Mesendoderm (in vitro differentiated cells): ENCODE data around the gene GAGE10.
A peak's percentile ranks its signal among the peaks of the same experiment; 100 is the strongest.

Experiments used
- DNase-seq: peaks from one replicate; pipeline ENCODE4 v3.0.0; 2013
- H2AK5ac ChIP-seq: 2 replicates; pipeline ENCODE4 v1.6.1; 2013; ENCODE audit warnings: low read length, inconsistent platforms
- H2BK120ac ChIP-seq: 2 replicates; pipeline ENCODE4 v1.6.1; 2013; ENCODE audit warnings: low read depth, mild to moderate bottlenecking, low read length, moderate library complexity, mixed read lengths
- H2BK15ac ChIP-seq: replicated peaks from 2 replicates; pipeline ENCODE4 v1.6.1; 2013; ENCODE audit warnings: low read depth, mild to moderate bottlenecking, moderate library complexity
- H2BK5ac ChIP-seq: 2 replicates; pipeline ENCODE4 v1.6.1; 2013; ENCODE audit warnings: low read length, inconsistent platforms
- H3K18ac ChIP-seq: 2 replicates; pipeline ENCODE4 v1.6.1; 2013; ENCODE audit warnings: mild to moderate bottlenecking, low read length, mixed read lengths
- H3K23ac ChIP-seq: one replicate; pipeline ENCODE4 v1.6.1; 2013; ENCODE audit warnings: low read length
- H3K27ac ChIP-seq: 2 replicates; pipeline ENCODE4 v1.5.1; 2013; ENCODE audit warnings: low read depth, mild to moderate bottlenecking, inconsistent platforms, low read length, moderate library complexity
- H3K27me3 ChIP-seq: 2 replicates; pipeline ENCODE4 v1.6.1; 2013; ENCODE audit warnings: low read length, control low read depth, mild to moderate bottlenecking, inconsistent platforms; ENCODE audit not compliant: insufficient read depth, poor library complexity
- H3K36me3 ChIP-seq: 2 replicates; pipeline ENCODE4 v1.6.1; 2013; ENCODE audit warnings: low read length, inconsistent platforms; ENCODE audit not compliant: control insufficient read depth, insufficient read depth
- H3K4ac ChIP-seq: one replicate; pipeline ENCODE4 v1.6.1; 2013; ENCODE audit warnings: low read depth, mild to moderate bottlenecking, low read length, moderate library complexity
- H3K4me1 ChIP-seq: 2 replicates; pipeline ENCODE4 v1.6.1; 2013; ENCODE audit warnings: low read depth, low read length, inconsistent platforms; ENCODE audit not compliant: control insufficient read depth
- H3K4me2 ChIP-seq: 2 replicates; pipeline ENCODE4 v1.6.1; 2013; ENCODE audit warnings: low read length
- H3K4me3 ChIP-seq: 2 replicates; pipeline ENCODE4 v1.5.1; 2013; ENCODE audit warnings: mild to moderate bottlenecking, low read length
- H3K56ac ChIP-seq: one replicate; pipeline ENCODE4 v1.6.1; 2013; ENCODE audit warnings: low read length
- H3K79me1 ChIP-seq: 2 replicates; pipeline ENCODE4 v1.6.1; 2013; ENCODE audit warnings: low read length, inconsistent platforms
- H3K79me2 ChIP-seq: 2 replicates; pipeline ENCODE4 v1.6.1; 2013; ENCODE audit warnings: mild to moderate bottlenecking, low read length; ENCODE audit not compliant: control insufficient read depth, insufficient read depth
- H3K9ac ChIP-seq: 2 replicates; pipeline ENCODE4 v1.6.1; 2013; ENCODE audit warnings: low read length, inconsistent platforms
- H4K5ac ChIP-seq: one replicate; pipeline ENCODE4 v1.6.1; 2013; ENCODE audit warnings: low read length
- H4K8ac ChIP-seq: one replicate; pipeline ENCODE4 v1.6.1; 2013; ENCODE audit warnings: low read depth, mild to moderate bottlenecking, control low read depth, low read length, moderate library complexity
- WGBS: extraction: QIAGEN DNeasy Blood & Tissue Kit; methylation state at CpG from one replicate; pipeline ENCODE4 v1.1.7; 2013; ENCODE audit warnings: low lambda C conversion rate, missing lambda C conversion rate; ENCODE audit not compliant: insufficient coverage; ENCODE audit errors: extremely low coverage; 5-methylcytosine and 5-hydroxymethylcytosine counted together

The GAGE10 gene

GRCh38 chrX:49278081-49278480, 25.4 kb upstream of the GAGE10 start:
- H3K79me1 ChIP-seq: no peaks in the 10 kb centered on the region
- H3K18ac ChIP-seq: no peak overlapping the region
- H3K4me2 ChIP-seq: no peak overlapping the region
- no peak overlapping the region for H3K4ac ChIP-seq
- H3K56ac ChIP-seq: no peak overlapping the region
- H3K9ac ChIP-seq: no peak overlapping the region
- no peaks in the 10 kb centered on the region for H3K79me2 ChIP-seq
- no peak overlapping the region for H3K4me3 ChIP-seq
- no peak overlapping the region for H2BK5ac ChIP-seq
- no peaks in the 10 kb centered on the region for H3K27me3 ChIP-seq
- no peak overlapping the region for H2BK120ac ChIP-seq
- H3K23ac ChIP-seq: no peak overlapping the region
- H2BK15ac ChIP-seq: no peak overlapping the region
- WGBS: no CpG with 5 or more reads among the region's 3 CpGs
- no peak overlapping the region for H2AK5ac ChIP-seq
- H3K27ac ChIP-seq: no peak overlapping the region
- DNase-seq: no peak
- H4K8ac ChIP-seq: no peak overlapping the region
- H3K36me3 ChIP-seq: no peaks in the 10 kb centered on the region
- no peaks in the 10 kb centered on the region for H3K4me1 ChIP-seq
- H4K5ac ChIP-seq: no peak overlapping the region

- Histone ChIP-seq H4K8ac (no peak overlapping the region), H2BK15ac (no peak overlapping the region), H3K4me1 (no peaks in the 10 kb centered on the region), H3K27me3 (no peaks in the 10 kb centered on the region), H3K79me2 (no peaks in the 10 kb centered on the region), H3K18ac (no peak overlapping the region), H3K23ac (no peak overlapping the region), H3K9ac (no peak overlapping the region), H3K4me2 (no peak overlapping the region), H3K27ac (no peak overlapping the region), H2BK5ac (no peak overlapping the region), H3K36me3 (no peaks in the 10 kb centered on the region), H2AK5ac (no peak overlapping the region), H3K4ac (no peak overlapping the region), H3K4me3 (no peak overlapping the region), H2BK120ac (no peak overlapping the region), H4K5ac (no peak overlapping the region), H3K56ac (no peak overlapping the region), H3K79me1 (no peaks in the 10 kb centered on the region)
- WGBS: no CpG with 5 or more reads among the region's 11 CpGs
- peak; percentile 81 for DNase-seq
Observed at GRCh38 chrX:49282647-49283011, 20.8 kb upstream of the GAGE10 start.

- no peaks in the 10 kb centered on the region for H3K4me1 ChIP-seq
- no peaks in the 10 kb centered on the region for H3K79me1 ChIP-seq
- DNase-seq: no peak
- no peak overlapping the region for H3K4me3 ChIP-seq
- H4K5ac ChIP-seq: no peak overlapping the region
- no peak overlapping the region for H3K18ac ChIP-seq
- no peaks in the 10 kb centered on the region for H3K79me2 ChIP-seq
- no peak overlapping the region for H2BK15ac ChIP-seq
- no peak overlapping the region for H2BK120ac ChIP-seq
- no peak overlapping the region for H3K9ac ChIP-seq
- no peak overlapping the region for H2BK5ac ChIP-seq
- no peak overlapping the region for H3K4me2 ChIP-seq
- H3K4ac ChIP-seq: no peak overlapping the region
- no peak overlapping the region for H3K23ac ChIP-seq
- H3K27me3 ChIP-seq: no peaks in the 10 kb centered on the region
- no peak overlapping the region for H4K8ac ChIP-seq
- H2AK5ac ChIP-seq: no peak overlapping the region
- no CpG with 5 or more reads among the region's 3 CpGs for WGBS
- no peaks in the 10 kb centered on the region for H3K36me3 ChIP-seq
- no peak overlapping the region for H3K27ac ChIP-seq
- no peak overlapping the region for H3K56ac ChIP-seq
Observed at GRCh38 chrX:49284212-49284611, 19.2 kb upstream of the GAGE10 start.

GRCh38 chrX:49286136-49286535, 17.3 kb upstream of the GAGE10 start:
- Histone ChIP-seq H4K5ac (no peak overlapping the region), H3K27ac (no peak overlapping the region), H3K18ac (no peak overlapping the region), H3K9ac (no peak overlapping the region), H2BK120ac (no peak overlapping the region), H3K79me1 (no peaks in the 10 kb centered on the region), H3K79me2 (no peaks in the 10 kb centered on the region), H4K8ac (no peak overlapping the region), H3K4me3 (no peak overlapping the region), H3K23ac (no peak overlapping the region), H2AK5ac (no peak overlapping the region), H3K56ac (no peak overlapping the region), H3K36me3 (no peaks in the 10 kb centered on the region), H2BK15ac (no peak overlapping the region), H3K4ac (no peak overlapping the region), H3K27me3 (no peaks in the 10 kb centered on the region), H3K4me1 (no peaks in the 10 kb centered on the region), H3K4me2 (no peak overlapping the region), H2BK5ac (no peak overlapping the region)
- DNase-seq: no peak
- WGBS: no CpG with 5 or more reads among the region's 18 CpGs

GRCh38 chrX:49286581-49286980, 16.9 kb upstream of the GAGE10 start:
- no CpG with 5 or more reads among the region's 4 CpGs for WGBS
- H3K27ac ChIP-seq: no peak overlapping the region
- no peak overlapping the region for H3K18ac ChIP-seq
- H3K4me3 ChIP-seq: no peak overlapping the region
- no peak overlapping the region for H3K4ac ChIP-seq
- H3K9ac ChIP-seq: no peak overlapping the region
- no peak overlapping the region for H2AK5ac ChIP-seq
- no peaks in the 10 kb centered on the region for H3K79me1 ChIP-seq
- DNase-seq: no peak
- no peak overlapping the region for H4K5ac ChIP-seq
- no peaks in the 10 kb centered on the region for H3K4me1 ChIP-seq
- H3K79me2 ChIP-seq: no peaks in the 10 kb centered on the region
- no peak overlapping the region for H4K8ac ChIP-seq
- H3K4me2 ChIP-seq: no peak overlapping the region
- no peak overlapping the region for H2BK15ac ChIP-seq
- no peak overlapping the region for H3K23ac ChIP-seq
- H3K36me3 ChIP-seq: no peaks in the 10 kb centered on the region
- H2BK120ac ChIP-seq: no peak overlapping the region
- no peaks in the 10 kb centered on the region for H3K27me3 ChIP-seq
- H3K56ac ChIP-seq: no peak overlapping the region
- H2BK5ac ChIP-seq: no peak overlapping the region

GRCh38 chrX:49287665-49288064, 15.8 kb upstream of the GAGE10 start:
- WGBS: no CpG with 5 or more reads among the region's 1 CpG

More at GRCh38 chrX:49287665-49288064, 15.8 kb upstream of the GAGE10 start:
- Histone ChIP-seq H4K5ac (no peak overlapping the region), H4K8ac (no peak overlapping the region), H3K4ac (no peak overlapping the region), H3K27ac (no peak overlapping the region), H3K79me1 (no peaks in the 10 kb centered on the region), H3K18ac (no peak overlapping the region), H3K4me2 (no peak overlapping the region), H3K9ac (no peak overlapping the region), H3K36me3 (no peaks in the 10 kb centered on the region), H3K79me2 (no peaks in the 10 kb centered on the region), H2AK5ac (no peak overlapping the region), H2BK15ac (no peak overlapping the region), H3K4me3 (no peak overlapping the region), H3K4me1 (no peaks in the 10 kb centered on the region), H3K27me3 (no peaks in the 10 kb centered on the region), H3K56ac (no peak overlapping the region), H3K23ac (no peak overlapping the region), H2BK120ac (no peak overlapping the region), H2BK5ac (no peak overlapping the region)
- DNase-seq: no peak
